NOMO-1 treated with DMSO at 0.1 percent for 48 hours (cell line): ENCODE data around the gene ALKBH1.
A peak's percentile ranks its signal among the peaks of the same experiment; 100 is the strongest.
"Not testable (repeated sequence)": the region's sequence is repeated elsewhere in the genome, so short reads cannot be mapped to it uniquely, and the experiment has no call there.

Experiments
- DNase-seq: peaks from one replicate; lab custom pipeline; 2025; ENCODE audit not compliant: unreplicated experiment; lab: John Stamatoyannopoulos, UW

The ALKBH1 gene, protein sequence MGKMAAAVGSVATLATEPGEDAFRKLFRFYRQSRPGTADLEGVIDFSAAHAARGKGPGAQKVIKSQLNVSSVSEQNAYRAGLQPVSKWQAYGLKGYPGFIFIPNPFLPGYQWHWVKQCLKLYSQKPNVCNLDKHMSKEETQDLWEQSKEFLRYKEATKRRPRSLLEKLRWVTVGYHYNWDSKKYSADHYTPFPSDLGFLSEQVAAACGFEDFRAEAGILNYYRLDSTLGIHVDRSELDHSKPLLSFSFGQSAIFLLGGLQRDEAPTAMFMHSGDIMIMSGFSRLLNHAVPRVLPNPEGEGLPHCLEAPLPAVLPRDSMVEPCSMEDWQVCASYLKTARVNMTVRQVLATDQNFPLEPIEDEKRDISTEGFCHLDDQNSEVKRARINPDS

DNA sequence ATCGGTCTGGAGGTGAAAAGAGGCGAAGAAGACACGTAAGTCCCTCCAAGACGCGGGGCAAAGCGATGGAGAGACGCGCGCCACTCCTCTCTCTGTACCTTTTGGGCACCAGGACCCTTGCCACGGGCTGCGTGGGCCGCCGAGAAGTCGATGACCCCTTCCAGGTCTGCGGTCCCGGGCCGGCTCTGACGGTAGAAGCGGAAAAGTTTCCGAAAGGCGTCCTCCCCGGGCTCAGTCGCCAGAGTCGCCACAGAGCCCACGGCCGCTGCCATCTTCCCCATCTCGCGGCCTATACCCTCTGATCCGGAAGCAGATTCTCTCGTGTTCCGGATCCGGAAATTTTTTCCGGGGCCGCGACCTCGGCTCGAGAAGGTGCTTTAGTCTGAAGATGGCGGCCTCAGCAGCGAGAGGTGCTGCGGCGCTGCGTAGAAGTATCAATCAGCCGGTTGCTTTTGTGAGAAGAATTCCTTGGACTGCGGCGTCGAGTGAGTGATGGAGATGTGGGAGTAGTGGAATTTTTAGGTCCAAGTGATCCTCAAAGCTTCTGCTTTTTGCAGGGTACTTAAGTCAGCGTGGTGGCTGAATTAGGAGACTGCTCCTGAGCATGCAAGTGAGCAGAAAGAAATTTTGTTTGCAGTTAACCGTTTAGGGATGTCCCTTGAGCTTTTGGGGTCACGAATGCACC, at the start of gene ALKBH1, which contains the start of gene SLIRP:
Gene ALKBH1, minus strand, starts transcription at position 300 of the 685 bp plus-strand sequence. Its CDS starts 19 bp downstream, at position 281.
Gene SLIRP, plus strand, starts transcription at position 380 of the 685 bp plus-strand sequence. Its CDS starts 9 bp downstream, at position 389.
- DNase-seq = peak; percentile 86

DNA sequence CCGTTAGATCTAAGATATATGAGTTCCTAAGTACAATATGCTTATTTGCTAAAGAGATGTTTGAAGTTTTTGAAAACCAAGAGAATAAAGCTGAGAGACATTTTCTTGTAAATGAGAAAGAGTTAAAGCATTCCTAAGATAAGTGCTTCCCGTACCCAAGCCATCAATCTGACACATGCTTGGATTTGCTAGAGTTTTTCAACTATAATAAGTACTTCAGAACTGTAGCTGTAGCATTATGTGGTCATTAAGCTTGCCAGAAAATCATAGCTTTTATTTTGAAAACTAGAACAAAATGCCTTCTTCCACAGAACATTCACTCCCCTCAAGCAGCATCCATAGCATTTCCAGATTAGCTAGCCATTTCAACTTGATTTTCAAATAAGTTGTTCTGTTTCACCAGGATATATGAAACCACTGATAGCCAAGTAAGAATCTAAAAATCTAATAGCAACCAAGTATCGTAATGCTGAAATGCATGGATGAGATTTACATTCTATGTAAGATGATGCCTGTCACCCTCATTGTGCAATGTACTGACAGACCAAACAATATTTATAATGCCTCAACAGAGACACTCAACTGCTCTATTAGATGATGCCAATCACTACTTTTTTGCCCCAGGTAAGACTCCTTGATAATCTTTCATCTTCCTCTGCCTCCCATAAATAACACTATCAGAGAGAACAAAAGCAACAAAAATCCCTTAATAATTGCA, 45.1 kb upstream of the ALKBH1 start:
- no peak for DNase-seq

DNA sequence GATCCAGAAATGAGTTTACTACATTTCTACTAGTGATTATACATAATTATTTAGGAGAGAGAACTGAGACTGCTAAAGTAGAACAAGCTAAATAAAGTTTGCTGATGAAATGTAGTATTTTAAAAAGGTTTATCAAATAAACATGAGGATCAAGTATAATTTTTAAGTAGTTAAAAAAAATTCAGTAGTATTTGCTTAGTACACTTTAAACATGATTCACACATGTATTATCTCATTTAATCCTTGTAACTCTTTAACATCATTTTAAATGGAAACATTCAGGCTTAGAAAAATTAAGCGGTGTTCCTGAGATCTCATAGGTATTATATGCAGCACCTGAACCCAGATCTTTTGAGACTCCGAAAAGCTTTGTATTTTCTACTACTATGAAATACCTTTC, 44.4 kb upstream of the ALKBH1 start:
- DNase-seq = no peak

DNA sequence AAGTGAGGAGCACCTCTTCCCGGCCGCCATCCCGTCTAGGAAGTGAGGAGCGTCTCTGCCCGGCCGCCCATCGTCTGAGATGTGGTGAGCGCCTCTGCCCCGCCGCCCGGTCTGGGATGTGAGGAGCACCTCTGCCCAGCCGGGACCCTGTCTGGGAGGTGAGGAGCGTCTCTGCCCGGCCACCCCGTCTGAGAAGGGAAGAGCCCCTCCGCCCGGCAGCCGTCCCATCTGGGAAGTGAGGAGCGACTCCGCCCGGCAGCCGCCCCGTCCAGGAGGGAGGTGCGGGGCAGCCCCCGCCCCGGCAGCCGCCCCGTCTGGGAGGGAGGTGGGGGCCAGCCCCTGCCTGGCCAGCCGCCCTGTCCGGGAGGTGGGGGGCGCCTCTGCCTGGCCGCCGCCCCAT, 39.6 kb upstream of the ALKBH1 start:
- DNase-seq = not testable (repeated sequence)

DNA sequence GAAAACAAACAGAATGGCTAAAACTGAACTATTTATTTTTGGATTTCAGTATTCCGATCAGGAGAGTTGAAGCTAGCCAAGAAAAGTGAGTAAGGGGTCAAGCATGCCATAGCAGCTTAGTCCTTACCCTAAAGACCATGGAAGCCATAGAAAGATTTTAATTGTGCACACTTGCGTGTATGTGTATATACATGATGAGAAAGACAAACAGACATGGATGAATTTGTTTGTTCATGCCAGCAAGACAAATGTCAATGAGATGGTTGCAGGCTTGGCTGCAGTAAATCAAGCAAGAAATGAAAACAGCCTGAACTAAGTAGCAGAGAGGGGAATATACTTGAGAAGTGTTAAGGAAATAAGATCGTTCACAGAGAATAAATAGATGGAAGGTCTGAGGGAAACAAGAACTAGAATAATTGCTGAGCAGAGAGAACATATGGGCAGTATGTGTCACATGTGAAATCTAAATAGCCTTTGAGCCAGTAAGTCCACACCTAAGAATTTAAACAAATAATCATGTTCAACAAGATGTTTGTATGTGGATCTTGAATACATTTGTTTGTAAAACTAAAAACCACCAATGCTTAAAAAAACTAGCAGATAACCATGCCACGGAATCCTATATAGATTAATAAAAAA, 38.4 kb upstream of the ALKBH1 start:
- DNase-seq = no peak

DNA sequence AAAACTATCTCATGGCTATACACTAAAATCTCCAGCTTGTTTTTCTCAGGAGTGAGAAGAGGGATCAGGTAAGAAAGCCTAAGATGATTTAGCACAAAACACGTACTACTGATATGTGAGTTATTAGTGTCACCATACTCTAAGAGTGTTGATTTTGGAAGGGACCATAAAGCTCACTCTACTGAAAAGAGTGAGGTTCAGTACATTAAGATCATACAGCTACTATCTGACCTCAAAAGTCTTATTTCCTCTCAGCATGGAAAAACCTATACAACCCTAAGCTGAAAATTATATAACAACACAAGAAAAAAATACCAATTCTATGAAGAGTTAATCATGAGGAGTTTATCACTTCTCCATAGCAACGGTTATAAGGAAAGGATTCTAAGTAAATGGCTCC, 33.6 kb upstream of the ALKBH1 start:
- no peak for DNase-seq

DNA sequence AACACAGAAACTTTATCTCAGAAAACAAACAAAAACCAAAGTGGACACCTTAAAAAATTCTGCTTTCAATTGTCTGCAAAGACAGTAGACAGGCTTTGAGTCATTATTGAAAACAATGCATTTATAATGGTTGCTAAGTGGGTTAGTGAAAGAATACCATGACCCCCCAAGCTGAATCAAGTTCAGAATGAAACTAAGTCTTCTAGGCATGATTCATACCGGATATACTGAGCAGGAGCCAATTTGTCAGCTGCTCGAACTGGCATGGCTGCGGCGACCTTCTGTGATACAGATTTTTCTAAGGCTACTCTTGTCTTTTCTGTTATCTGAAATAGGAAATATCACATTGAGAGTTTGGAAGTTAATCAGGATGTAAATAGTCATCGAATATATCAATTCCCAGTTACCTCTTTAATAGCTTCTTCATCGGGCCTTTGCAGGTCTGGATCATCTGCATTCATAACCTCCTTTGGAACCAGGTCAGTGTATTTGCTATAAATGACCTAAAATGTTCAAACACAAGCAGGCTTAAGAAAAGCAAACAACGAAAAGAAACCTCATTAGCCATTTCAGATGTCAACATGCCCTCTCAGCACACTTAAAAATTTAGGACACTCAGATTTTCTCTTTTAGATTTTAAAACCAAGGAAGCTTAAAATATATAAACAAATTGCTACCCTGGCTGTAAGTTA, 30.9 kb upstream of the ALKBH1 start:
- no peak for DNase-seq

DNA sequence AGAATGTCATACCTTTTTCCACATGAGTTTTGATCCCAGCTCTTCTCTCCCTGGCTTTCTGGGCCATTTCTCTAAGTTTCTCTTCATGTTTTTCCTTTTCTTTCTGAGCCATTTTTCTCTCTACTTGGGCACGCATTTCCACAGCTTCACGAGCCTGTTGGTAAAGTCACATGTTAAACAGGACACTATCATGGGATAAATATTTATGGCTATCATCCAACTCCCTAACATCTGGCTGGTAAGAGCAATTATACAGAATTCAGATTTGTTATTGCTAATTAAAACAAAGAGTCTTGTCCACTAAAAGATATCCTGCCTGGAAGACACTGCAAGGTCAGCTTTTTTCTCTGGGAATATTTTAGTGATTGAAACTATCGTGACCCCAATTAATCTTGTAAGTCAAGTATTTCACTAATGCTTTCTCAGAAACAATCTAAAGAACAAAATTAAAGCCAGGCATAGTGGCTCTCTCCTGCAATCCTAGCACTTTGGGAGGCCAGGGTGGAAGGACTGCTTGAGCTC, 23.2 kb upstream of the ALKBH1 start:
- DNase-seq = no peak

DNA sequence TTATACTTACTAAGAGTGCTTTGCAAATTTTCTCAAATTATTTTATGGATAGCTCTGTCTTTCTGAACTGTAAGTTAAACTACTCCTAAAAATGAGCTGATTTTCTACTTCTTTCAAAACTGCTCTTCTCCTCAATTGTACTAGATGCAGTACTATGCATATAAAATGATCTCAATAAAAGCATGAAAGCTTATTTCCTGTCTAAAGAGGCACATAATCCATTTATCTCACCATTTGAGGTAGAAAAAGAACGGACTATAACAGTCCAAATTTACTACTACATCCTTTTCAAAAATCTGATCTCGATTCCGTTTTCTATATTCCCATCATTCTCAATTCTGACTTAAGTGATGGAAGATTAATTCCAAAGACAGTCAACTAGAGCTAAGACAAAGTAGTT, 14.5 kb upstream of the ALKBH1 start:
- DNase-seq = no peak

DNA sequence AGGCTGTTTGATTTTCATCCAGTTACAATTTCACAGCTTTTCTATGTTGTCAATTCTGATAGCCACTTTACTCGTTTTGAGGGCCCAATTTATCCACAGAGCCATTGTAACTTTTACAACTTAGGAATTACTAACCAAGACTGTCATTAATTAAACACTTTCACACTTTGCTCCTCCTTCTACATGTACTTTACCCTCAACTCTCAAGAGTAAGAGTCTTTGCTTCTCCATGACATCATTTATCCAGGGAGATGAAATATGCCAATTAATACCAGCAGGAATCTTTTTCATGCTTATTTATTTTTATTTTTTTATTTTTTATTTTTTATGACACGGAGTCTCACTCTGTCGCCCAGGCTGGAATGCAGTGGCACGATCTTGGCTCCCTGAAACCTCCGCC, 13.6 kb upstream of the ALKBH1 start:
- no peak for DNase-seq

DNA sequence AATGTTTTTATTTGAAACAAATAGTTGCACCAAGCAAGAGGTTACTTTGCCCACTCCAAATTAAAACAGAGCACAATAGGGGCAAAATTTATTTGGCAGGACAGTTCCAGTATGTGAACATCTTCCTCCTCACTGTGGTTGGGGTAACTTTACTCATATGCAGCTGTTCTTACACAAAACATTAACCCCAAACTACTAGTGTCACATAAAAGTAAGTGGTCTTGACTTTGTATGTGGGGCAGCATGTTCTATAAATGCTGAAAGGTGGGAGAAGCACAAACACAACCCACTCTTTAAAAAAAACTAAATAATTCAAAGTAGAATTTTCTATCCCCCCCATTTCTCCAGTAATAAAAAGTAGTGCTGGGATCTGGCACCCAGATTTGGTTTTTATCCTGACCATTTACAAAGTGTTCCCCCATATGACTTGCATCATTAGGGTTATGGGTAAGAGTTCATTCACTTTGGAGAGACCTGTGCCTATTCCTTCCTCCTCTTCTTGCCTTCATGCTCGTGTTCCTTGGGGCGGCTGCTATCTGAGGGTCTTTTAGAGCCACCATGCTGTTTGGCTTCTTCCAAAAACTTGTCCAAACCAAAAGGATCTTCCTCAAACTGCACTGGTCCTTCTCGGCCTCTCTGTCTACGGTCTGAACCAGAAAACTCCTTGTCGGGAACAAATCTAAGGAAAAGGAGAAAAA, 9.9 kb upstream of the ALKBH1 start:
- no peak for DNase-seq

DNA sequence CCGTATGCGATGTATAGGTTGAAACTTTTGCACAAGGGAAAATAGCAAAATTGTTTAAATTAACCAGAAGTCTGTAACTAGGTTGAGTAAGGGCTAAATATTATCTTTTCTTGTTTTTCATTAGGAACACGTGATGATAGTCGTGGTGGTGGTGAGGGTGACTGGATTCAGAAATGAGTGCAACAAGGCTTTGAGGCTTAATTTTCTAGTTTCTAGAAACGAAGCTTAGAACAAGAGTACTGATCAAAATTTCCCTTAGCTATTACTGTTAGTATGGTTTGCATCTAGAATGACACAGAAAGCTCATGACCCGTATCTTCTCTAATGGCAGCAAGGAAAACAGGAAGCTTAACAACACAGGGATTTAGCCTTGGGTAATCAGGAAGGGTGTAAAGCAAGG, 7.1 kb upstream of the ALKBH1 start:
- no peak for DNase-seq

DNA sequence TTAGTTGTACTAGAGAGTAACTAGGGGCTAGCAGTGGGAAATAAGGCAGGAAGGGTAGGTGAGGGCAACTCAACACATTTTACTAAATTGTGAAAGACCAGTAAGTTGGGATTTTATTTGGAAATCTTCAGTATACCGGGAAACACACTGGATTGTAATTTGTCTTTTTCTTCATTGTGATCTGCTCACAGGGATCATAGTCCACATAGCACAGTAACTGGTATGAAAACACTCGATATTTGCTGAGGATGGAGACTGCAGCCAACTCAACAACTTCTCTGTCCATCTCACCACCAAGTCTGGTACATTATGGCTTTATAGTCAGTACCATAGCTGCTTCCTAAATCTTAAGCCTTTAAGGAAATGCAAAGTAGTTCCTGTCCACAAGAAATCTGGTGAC, 2.5 kb upstream of the ALKBH1 start:
- no peak for DNase-seq

DNA sequence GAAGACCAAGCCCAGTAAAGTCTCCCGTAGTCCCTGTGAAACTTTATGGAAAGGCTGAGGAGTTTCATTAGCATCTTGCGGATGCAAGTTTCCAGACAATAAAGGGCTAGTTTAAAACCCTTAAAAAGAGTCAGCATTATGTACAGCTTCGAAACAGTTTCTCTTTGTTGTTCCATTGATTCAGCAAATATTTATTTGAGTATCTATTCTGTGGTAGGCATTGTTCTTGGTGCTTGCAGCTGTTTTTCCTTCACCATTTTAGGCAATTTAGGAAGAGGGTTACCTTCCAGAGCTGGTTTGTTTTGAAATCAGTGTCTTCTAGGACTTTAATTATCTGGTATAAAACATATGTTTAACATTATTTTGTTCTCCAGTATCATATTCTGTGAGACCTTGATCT, 1.6 kb upstream of the ALKBH1 start:
- DNase-seq = no peak

DNA sequence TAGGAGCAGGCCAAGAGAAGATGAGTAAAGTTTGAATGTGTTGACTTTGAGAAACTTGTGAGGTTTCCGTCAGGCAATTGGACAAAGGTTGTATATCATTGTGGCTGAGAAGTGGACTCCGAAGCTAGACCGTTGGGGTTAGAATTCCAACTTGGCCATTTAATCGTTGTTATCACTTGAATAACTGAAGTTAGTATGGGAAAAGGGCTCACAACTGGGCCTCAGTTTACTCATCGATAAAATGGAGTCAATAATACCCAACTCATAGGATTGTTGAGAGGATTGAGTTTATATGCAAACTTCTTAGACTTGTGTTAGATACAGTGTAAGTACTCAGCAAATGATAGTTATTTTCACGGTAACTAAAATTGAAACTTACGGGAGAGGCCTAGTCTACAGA, 926 bp upstream of the ALKBH1 start:
- DNase-seq = no peak

DNA sequence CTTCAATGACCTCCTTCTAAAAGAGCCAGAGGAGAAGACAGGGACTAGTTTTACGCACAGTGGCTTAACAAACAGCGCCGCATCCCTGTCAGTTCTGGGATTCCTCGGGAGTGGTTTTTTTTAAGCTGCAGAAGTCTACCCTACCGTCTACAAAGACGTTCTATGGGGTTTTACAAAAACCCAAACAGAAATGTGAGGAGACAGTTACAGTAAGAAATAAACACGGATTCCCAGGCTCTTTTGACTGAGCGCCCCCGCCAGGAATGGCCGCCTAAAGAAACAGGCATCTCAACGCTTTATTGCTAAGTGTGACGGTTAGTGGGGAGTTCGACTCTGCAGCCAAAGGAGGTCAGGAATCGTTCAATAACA, 484 bp downstream of the ALKBH1 start:
- peak; percentile 48 for DNase-seq

DNA sequence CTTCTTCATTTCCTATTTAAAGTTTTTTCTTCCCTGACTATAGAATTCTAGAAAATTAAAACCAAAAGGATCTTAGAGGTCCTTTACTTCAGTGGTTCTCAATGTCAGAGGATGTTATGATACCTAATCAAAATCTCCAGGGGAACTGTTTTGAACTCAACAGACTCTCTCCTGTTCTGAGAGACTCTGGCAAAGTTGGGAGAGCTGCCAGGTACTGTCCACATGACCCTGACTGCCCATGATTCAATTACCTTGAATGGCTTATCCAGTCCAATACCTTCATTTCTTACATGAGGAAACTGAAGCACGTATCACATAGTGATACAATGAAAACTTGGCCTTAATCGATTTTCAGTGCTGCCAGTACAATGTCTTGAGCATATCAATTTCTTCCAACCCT, 16.6 kb downstream of the ALKBH1 start:
- no peak for DNase-seq

DNA sequence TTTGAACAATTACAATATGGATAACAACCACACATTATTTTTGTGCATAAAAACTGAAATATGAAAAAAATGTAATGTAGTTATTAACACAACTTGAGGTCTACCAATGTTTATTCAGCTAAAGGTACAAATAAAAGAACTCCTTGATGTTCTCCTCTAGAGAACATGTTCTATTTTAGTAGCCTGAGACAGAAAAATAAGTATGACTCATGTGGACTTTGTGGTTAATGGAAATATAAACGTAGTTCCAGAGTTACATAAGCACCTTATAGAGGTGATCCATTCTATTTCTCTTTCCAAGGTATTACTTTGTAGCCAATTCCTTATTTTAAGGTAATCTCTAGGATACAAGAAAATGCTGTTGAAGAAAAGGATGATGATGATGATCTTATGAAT, 25.7 kb downstream of the ALKBH1 start:
- DNase-seq = no peak

DNA sequence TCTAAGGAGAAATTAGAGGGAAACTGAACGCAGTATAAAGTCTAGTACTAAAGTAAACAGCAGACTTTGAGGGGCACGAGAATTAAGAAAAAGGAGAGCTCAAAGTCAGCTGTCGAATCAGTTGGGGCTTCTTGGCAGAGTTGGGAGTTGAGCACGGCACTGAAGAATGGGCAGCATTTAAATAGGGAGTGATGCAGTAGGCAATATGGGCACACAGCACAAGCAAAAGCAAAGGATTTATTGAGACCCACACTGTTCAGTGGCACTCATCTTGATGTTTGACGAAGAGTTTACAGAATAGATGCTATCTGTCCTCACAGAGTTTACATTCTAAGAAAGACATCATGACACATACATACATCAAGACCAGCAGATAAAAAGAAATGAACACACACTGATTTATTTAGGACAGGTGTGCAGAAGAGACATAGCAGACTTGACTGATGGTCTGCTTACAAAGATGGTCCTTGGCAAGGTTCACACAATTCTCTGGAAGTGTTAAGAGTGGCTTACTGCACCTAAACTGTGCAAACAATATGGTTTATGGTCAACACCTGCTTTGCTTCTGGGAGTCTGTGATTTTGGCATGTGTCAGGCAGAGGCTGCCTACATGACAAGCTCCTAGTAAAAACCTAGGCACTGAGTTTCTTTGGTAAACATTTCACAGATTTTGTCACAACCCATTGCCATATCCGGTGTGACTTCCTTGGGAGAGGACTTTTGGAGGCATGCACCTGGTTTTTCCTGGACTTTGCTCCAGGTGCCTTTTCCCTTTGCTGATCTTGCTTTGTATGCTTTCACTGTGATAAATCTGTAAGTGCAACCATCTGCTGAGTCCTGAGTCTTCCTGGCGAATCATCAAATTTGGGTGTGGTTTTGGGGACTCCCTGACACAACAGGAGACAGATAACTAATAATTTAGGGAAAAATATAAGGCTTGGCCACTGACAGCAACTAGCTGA, 26.3 kb downstream of the ALKBH1 start:
- DNase-seq = no peak
